H1 (cell line): ENCODE measurements around the gene FOXN3. TPM values are rescaled to one million over a fixed set of nuclear protein-coding genes. Genes with fewer than 3 reads are reported as not detected.

Source experiments
- CTCF ChIA-PET: fragments of 300-600 bp; sonication (Branson Sonifier 250); formaldehyde crosslinking; loops from one replicate; lab custom pipeline; 2021; ENCODE audit not compliant: partially characterized antibody; lab: Charles Lee
- POLR2A ChIA-PET: fragments of 300-600 bp; sonication (Branson Sonifier 250); formaldehyde crosslinking; loops from one replicate; lab custom pipeline; 2021; ENCODE audit warnings: inconsistent platforms; ENCODE audit not compliant: partially characterized antibody; lab: Charles Lee
- DNase-seq, 2 experiments: peaks; one replicate each; pipeline versions ENCODE4 v3.0.0 to v3.0.0-alpha.2; 2010 to 2022; ENCODE audit warnings: low spot score in 2 of 2, low read depth in 1 of 2, mixed read lengths in 1 of 2
- FAIRE-seq: peaks from 2 replicates; lab custom pipeline; 2011; peaks lifted over from hg19 to GRCh38; lab: Jason Lieb, UNC
- H2AFZ ChIP-seq: 2 replicates; pipeline ENCODE4 v1.8.1; 2012; ENCODE audit warnings: low read length, inconsistent platforms
- H2AK5ac ChIP-seq: 2 replicates; pipeline ENCODE4 v1.6.1; 2013; ENCODE audit warnings: low read depth, low read length
- H2BK120ac ChIP-seq: replicated peaks from 2 replicates; pipeline ENCODE3; 2013; ENCODE audit warnings: low read depth, low read length, inconsistent platforms
- H2BK12ac ChIP-seq: 2 replicates; pipeline ENCODE4 v1.6.1; 2013; ENCODE audit warnings: low read depth, low read length
- H2BK15ac ChIP-seq: 2 replicates; pipeline ENCODE4 v1.6.1; 2013; ENCODE audit warnings: low read length
- H2BK20ac ChIP-seq: 2 replicates; pipeline ENCODE4 v1.6.1; 2013; ENCODE audit warnings: low read length
- H2BK5ac ChIP-seq: 2 replicates; pipeline ENCODE4 v1.6.1; 2013; ENCODE audit warnings: low read depth, low read length
- H3K14ac ChIP-seq: 2 replicates; pipeline ENCODE4 v1.6.1; 2013; ENCODE audit warnings: inconsistent platforms; ENCODE audit not compliant: insufficient read length
- H3K18ac ChIP-seq: 2 replicates; pipeline ENCODE4 v1.6.1; 2013; ENCODE audit warnings: low read length; ENCODE audit errors: extremely low read depth
- H3K23ac ChIP-seq: 2 replicates; pipeline ENCODE4 v1.6.1; 2013; ENCODE audit warnings: inconsistent platforms; ENCODE audit not compliant: insufficient read length
- H3K23me2 ChIP-seq: 2 replicates; pipeline ENCODE4 v1.6.1; 2013; ENCODE audit warnings: low read depth, low read length
- H3K27ac ChIP-seq: 2 replicates; pipeline ENCODE4 v1.6.1; 2011; ENCODE audit warnings: low read depth, low read length, inconsistent platforms
- H3K27me3 ChIP-seq, 4 experiments: replicated peaks in 1 of 4; 1 replicate in 1 of 4; 2 replicates in 3 of 4; pipeline versions ENCODE4 v1.6.1 to v1.8.1; 2011 to 2013; ENCODE audit warnings: low read length in 3 of 4, mild to moderate bottlenecking in 3 of 4, inconsistent platforms in 2 of 4, mixed read lengths in 2 of 4, moderate library complexity in 1 of 4; ENCODE audit not compliant: control insufficient read depth in 3 of 4, insufficient read depth in 3 of 4; ENCODE audit errors: extremely low read depth in 1 of 4
- H3K36me3 ChIP-seq, 4 experiments: 2 replicates each; pipeline versions ENCODE4 v1.6.1 to v1.8.1; 2011 to 2013; ENCODE audit warnings: mild to moderate bottlenecking in 4 of 4, low read length in 3 of 4, moderate library complexity in 2 of 4, control low read depth in 1 of 4, inconsistent platforms in 1 of 4; ENCODE audit not compliant: insufficient read depth in 4 of 4, control insufficient read depth in 2 of 4
- H3K4ac ChIP-seq: replicated peaks from 2 replicates; pipeline ENCODE3; 2013; ENCODE audit warnings: low read length, low read depth, mixed read lengths, inconsistent platforms; ENCODE audit not compliant: insufficient read length
- H3K4me1 ChIP-seq, 4 experiments: replicated peaks in 1 of 4; 1 replicate in 1 of 4; 2 replicates in 3 of 4; pipeline versions ENCODE4 v1.6.1 to v1.8.1; 2011 to 2013; ENCODE audit warnings: low read length in 3 of 4, inconsistent platforms in 2 of 4, mixed read lengths in 1 of 4; ENCODE audit not compliant: insufficient read depth in 4 of 4, control insufficient read depth in 3 of 4
- H3K4me2 ChIP-seq, 2 experiments: 2 replicates each; pipeline versions ENCODE4 v1.6.1 to v1.8.1; 2011 to 2013; ENCODE audit warnings: low read depth in 2 of 2, low read length in 2 of 2, control low read depth in 1 of 2, inconsistent platforms in 1 of 2, mild to moderate bottlenecking in 1 of 2; ENCODE audit not compliant: insufficient read depth in 1 of 2
- H3K4me3 ChIP-seq, 4 experiments: fragments of 200-600, 300-600 bp in 1 of 4; sonication (generic), shearing (Covaris generic), sonication (Bioruptor Twin) in 1 of 4; 2 replicates each; pipeline versions ENCODE4 v1.5.1 to v1.8.1; 2011 to 2016; ENCODE audit warnings: low read length in 4 of 4, low read depth in 3 of 4, control low read depth in 2 of 4, inconsistent platforms in 2 of 4, mild to moderate bottlenecking in 2 of 4, mixed read lengths in 1 of 4, moderate library complexity in 1 of 4; ENCODE audit not compliant: insufficient read depth in 2 of 4; ENCODE audit errors: extremely low read depth in 1 of 4
- H3K56ac ChIP-seq: replicated peaks from 2 replicates; pipeline ENCODE3; 2013; ENCODE audit warnings: low read depth, mild to moderate bottlenecking, mixed read lengths, low read length, inconsistent platforms; ENCODE audit not compliant: insufficient read length
- H3K79me1 ChIP-seq: 2 replicates; pipeline ENCODE4 v1.6.1; 2013; ENCODE audit warnings: low read depth, low read length, control low read depth
- H3K79me2 ChIP-seq, 2 experiments: 2 replicates each; pipeline versions ENCODE4 v1.6.1 to v1.8.1; 2012 to 2013; ENCODE audit warnings: low read length in 2 of 2, mild to moderate bottlenecking in 2 of 2, inconsistent platforms in 1 of 2; ENCODE audit not compliant: insufficient read depth in 2 of 2, control insufficient read depth in 1 of 2
- H3K9ac ChIP-seq, 4 experiments: replicated peaks in 1 of 4; 1 replicate in 1 of 4; 2 replicates in 3 of 4; pipeline versions ENCODE4 v1.6.1 to v1.8.1; 2011 to 2013; ENCODE audit warnings: low read depth in 3 of 4, low read length in 3 of 4, control low read depth in 2 of 4, mild to moderate bottlenecking in 2 of 4, moderate library complexity in 2 of 4, inconsistent platforms in 1 of 4; ENCODE audit errors: extremely low read depth in 1 of 4
- H3K9me3 ChIP-seq, 2 experiments: 2 replicates each; pipeline versions ENCODE4 v1.6.1 to v1.8.1; 2012 to 2013; ENCODE audit warnings: mild to moderate bottlenecking in 2 of 2, moderate library complexity in 2 of 2, control low read depth in 1 of 2, inconsistent platforms in 1 of 2, low read depth in 1 of 2, low read length in 1 of 2, mixed read lengths in 1 of 2; ENCODE audit not compliant: insufficient read depth in 2 of 2
- H4K20me1 ChIP-seq, 2 experiments: replicated peaks in 1 of 2; 2 replicates each; pipeline versions ENCODE3 to v1.8.1; 2011 to 2013; ENCODE audit warnings: inconsistent platforms in 2 of 2, low read length in 2 of 2, mild to moderate bottlenecking in 1 of 2; ENCODE audit not compliant: insufficient read depth in 2 of 2, control insufficient read depth in 1 of 2
- H4K5ac ChIP-seq: 2 replicates; pipeline ENCODE4 v1.6.1; 2013; ENCODE audit warnings: low read length, low read depth, mixed read lengths, inconsistent platforms; ENCODE audit not compliant: insufficient read length
- H4K8ac ChIP-seq: 2 replicates; pipeline ENCODE4 v1.8.0; 2013; ENCODE audit warnings: mild to moderate bottlenecking, moderate library complexity, low read length, inconsistent platforms; ENCODE audit not compliant: insufficient read depth; ENCODE audit errors: extremely low read depth
- H4K91ac ChIP-seq: replicated peaks from 2 replicates; pipeline ENCODE3; 2013; ENCODE audit warnings: low read length, mixed read lengths, inconsistent platforms; ENCODE audit not compliant: insufficient read length
- TAF7 ChIP-seq: optimal IDR thresholded peaks from 2 replicates; pipeline ENCODE3; 2011; ENCODE audit warnings: low read depth, mild to moderate bottlenecking, inconsistent platforms, low read length, moderate library complexity, borderline replicate concordance
- WGBS, 2 experiments: shearing (Covaris generic) in 1 of 2; methylation state at CpG; one replicate each; pipeline versions ENCODE4 v1.1.6 to v1.1.7; 2013 to 2015; ENCODE audit warnings: low lambda C conversion rate in 2 of 2, mixed read lengths in 2 of 2, inconsistent platforms in 1 of 2, low coverage in 1 of 2, missing lambda C conversion rate in 1 of 2; ENCODE audit not compliant: insufficient replicate concordance in 2 of 2, insufficient coverage in 1 of 2, insufficient read length in 1 of 2; ENCODE audit errors: extremely low coverage in 1 of 2, missing lambda C conversion rate in 1 of 2; 5-methylcytosine and 5-hydroxymethylcytosine counted together
- polyA plus RNA-seq, 7 experiments: library from polyadenylated mRNA; depleted of rRNA in 3 of 7; stranded (reverse) in 5 of 7; unstranded in 2 of 7; fragments of >200 nt in 5 of 7; fragments of 200-250 nt in 2 of 7; gene quantifications; 1 replicate in 5 of 7; 2 replicates in 1 of 7; 4 replicates in 1 of 7; pipeline versions ENCODE4 v1.2.1 to v1.2.3, GENCODE V29; 2011 to 2013; ENCODE audit warnings: missing spikeins in 2 of 7, mixed read lengths in 2 of 7
- total RNA-seq: library from RNA; stranded (reverse); fragmentation: NEBNext Ultra II Directional; extraction: Animal tissue kit (Norgen Biotek cat#: 25700); gene quantifications from 2 replicates; pipeline ENCODE4 v1.2.1, GENCODE V29; 2021
- TF ChIP-seq, protein P1 (sequence below): IDR thresholded peaks from 2 replicates; pipeline ENCODE4 v1.6.1; 2012; ENCODE audit warnings: inconsistent platforms

The FOXN3 gene
- total and polyA plus RNA-seq, 2 of the 8 experiments (the other 6 are each of a cell fraction or from before 2014, with no cell fraction given) = 52.6 to 178 TPM

GRCh38 chr14:89405712-89406111 lies 11.3 kb downstream of the FOXN3 start:
- no peak overlapping the region for H2AK5ac ChIP-seq
- no peak overlapping the region for H3K56ac ChIP-seq
- H3K36me3 ChIP-seq = peaks cover 3 to 36% (median 12%) of the 10 kb centered on the region in 4 experiments; a peak in 7 of 8 replicates
- WGBS, 2 experiments = 92% methylated on average over 5 of the region's 5 CpGs; no CpG with 5 or more reads in 1 of the 2 experiments
- H2BK12ac ChIP-seq = no peak overlapping the region
- H3K23me2 ChIP-seq = no peaks in the 10 kb centered on the region
- no peak overlapping the region for H2BK20ac ChIP-seq
- no peak overlapping the region for H4K5ac ChIP-seq
- H3K23ac ChIP-seq = no peak overlapping the region
- H2BK5ac ChIP-seq = no peak overlapping the region
- no peak overlapping the region for H2AFZ ChIP-seq
- H3K4ac ChIP-seq = no peak overlapping the region
- POLR2A ChIA-PET = interaction anchor here (0.6 to 1.7 kb wide), 6 partner anchors 10 to 70 kb away, joined by 3 to 7 read pairs (median 3); no protein-coding TSS in a partner anchor
- H3K9ac ChIP-seq = no peak overlapping the region
- H3K4me1 ChIP-seq = peaks cover 3 to 28% (median 17%) of the 10 kb centered on the region in 4 experiments
- H3K27me3 ChIP-seq = no peaks in the 10 kb centered on the region
- no peak overlapping the region for H3K14ac ChIP-seq
- no peak overlapping the region for H3K4me3 ChIP-seq
- H3K27ac ChIP-seq = no peak overlapping the region
- CTCF ChIA-PET = interaction anchor here (0.8 to 1.1 kb wide), 5 partner anchors 8 to 263 kb away, joined by 3 to 5 read pairs (median 3); no protein-coding TSS in a partner anchor
- H2BK15ac ChIP-seq = no peak overlapping the region
- no peak overlapping the region for H4K91ac ChIP-seq
- no peak overlapping the region for H4K8ac ChIP-seq
- FAIRE-seq (no peak), DNase-seq (no peak)
- H4K20me1 ChIP-seq = peaks cover 38 to 49% of the 10 kb centered on the region in 2 experiments
- H3K9me3 ChIP-seq = no peaks in the 10 kb centered on the region
- no peak overlapping the region for H2BK120ac ChIP-seq
- H3K4me2 ChIP-seq = no peak overlapping the region
- H3K79me1 ChIP-seq = peaks cover 25% of the 10 kb centered on the region
- H3K18ac ChIP-seq = no peak overlapping the region
- TF ChIP-seq, protein P1, sequence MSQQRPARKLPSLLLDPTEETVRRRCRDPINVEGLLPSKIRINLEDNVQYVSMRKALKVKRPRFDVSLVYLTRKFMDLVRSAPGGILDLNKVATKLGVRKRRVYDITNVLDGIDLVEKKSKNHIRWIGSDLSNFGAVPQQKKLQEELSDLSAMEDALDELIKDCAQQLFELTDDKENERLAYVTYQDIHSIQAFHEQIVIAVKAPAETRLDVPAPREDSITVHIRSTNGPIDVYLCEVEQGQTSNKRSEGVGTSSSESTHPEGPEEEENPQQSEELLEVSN = peak; percentile 46
- no peak for TF ChIP-seq TAF7
- H3K79me2 ChIP-seq = peaks cover 63 to 100% of the 10 kb centered on the region in 2 experiments
